ENCODE results near the gene EYS. TPM values are rescaled to one million over a fixed set of nuclear protein-coding genes. Genes with fewer than 3 reads are reported as not detected.

EYS gene
- total RNA-seq, 1 donor from 2014 or later, result not detected

DNA sequence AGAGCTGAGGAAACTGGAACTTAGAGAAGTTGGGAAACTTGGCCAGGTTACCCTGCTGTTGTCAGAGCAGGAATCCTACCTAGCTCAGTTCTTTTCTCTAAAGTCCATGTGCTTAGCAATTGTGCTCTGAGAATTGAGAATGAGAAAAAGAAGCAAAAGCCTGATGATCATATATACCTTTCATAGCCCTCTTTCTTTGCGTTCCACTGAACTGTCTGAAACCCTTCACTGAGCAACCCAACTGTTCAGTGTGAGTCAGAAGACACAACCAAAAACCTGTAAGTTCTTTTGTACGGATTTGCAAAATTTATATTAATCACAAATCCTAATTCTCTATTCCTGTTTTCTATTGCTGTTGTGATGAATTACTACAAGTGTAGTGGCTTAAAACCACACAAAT, 1990.9 kb downstream of the EYS start:
- Mint-ChIP-seq H3K36me3 (ENCODE audit: unreplicated experiment) (peaks cover 27% of the 10 kb centered on the region), H3K4me3 (ENCODE audit: unreplicated experiment) (no peak overlapping the region), H3K27ac (ENCODE audit: unreplicated experiment) (no peak overlapping the region), H3K27me3 (ENCODE audit: unreplicated experiment) (no peaks in the 10 kb centered on the region), H3K9me3 (ENCODE audit: unreplicated experiment) (no peaks in the 10 kb centered on the region), H3K4me1 (ENCODE audit: unreplicated experiment) (no peaks in the 10 kb centered on the region)
- no peak for TF ChIP-seq CTCF (IDR thresholded peaks at IDR 0.05)
- DNase-seq (ENCODE audit: extremely low spot score, unreplicated experiment), result no peak

- peaks cover 44% of the 10 kb centered on the region for H3K36me3 Mint-ChIP-seq (ENCODE audit: unreplicated experiment)
- H3K9me3 Mint-ChIP-seq (ENCODE audit: unreplicated experiment), result no peaks in the 10 kb centered on the region
- DNase-seq (ENCODE audit: extremely low spot score, unreplicated experiment), result no peak
- no peak overlapping the region for H3K27ac Mint-ChIP-seq (ENCODE audit: unreplicated experiment)
- H3K27me3 Mint-ChIP-seq (ENCODE audit: unreplicated experiment), result no peaks in the 10 kb centered on the region
- TF ChIP-seq CTCF (IDR thresholded peaks at IDR 0.05), result no peak
- H3K4me3 Mint-ChIP-seq (ENCODE audit: unreplicated experiment), result no peak overlapping the region
- no peaks in the 10 kb centered on the region for H3K4me1 Mint-ChIP-seq (ENCODE audit: unreplicated experiment)
Measured at GRCh38 chr6:63714091-63714490, 1992.9 kb downstream of the EYS start.

GRCh38 chr6:63713332-63713731, 1993.7 kb downstream of the EYS start:
- H3K9me3 Mint-ChIP-seq (ENCODE audit: unreplicated experiment), result no peaks in the 10 kb centered on the region

DNA sequence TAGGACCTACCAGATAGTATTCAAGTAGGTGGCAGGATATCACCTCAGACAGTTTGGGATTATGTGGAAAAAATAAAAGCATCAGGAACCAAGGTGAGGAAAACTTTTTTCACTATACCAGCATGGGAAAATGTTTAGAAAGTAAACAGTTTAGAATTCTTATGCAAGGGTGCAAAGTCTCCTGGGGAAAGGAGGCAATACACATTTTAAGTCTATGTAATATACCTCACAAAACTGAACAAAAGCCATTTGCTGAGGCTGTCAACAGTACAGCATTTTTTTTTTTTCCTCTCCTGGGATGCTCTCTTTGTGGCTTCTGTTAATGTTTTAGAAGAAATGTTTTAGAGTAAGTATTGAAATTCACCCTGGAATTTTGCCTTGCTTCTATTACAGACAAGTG, 1997.9 kb downstream of the EYS start:
- Mint-ChIP-seq H3K36me3 (ENCODE audit: unreplicated experiment) (peaks cover 68% of the 10 kb centered on the region), H3K27me3 (ENCODE audit: unreplicated experiment) (no peaks in the 10 kb centered on the region), H3K9me3 (ENCODE audit: unreplicated experiment) (no peaks in the 10 kb centered on the region), H3K4me1 (ENCODE audit: unreplicated experiment) (no peaks in the 10 kb centered on the region), H3K4me3 (ENCODE audit: unreplicated experiment) (no peak overlapping the region), H3K27ac (ENCODE audit: unreplicated experiment) (no peak overlapping the region)
- TF ChIP-seq CTCF (IDR thresholded peaks at IDR 0.05), result no peak
- no peak for DNase-seq (ENCODE audit: extremely low spot score, unreplicated experiment)

More at GRCh38 chr6:63713332-63713731, 1993.7 kb downstream of the EYS start:
- TF ChIP-seq CTCF (IDR thresholded peaks at IDR 0.05), result no peak
- peaks cover 44% of the 10 kb centered on the region for H3K36me3 Mint-ChIP-seq (ENCODE audit: unreplicated experiment)
- H3K4me3 Mint-ChIP-seq (ENCODE audit: unreplicated experiment), result no peak overlapping the region
- no peaks in the 10 kb centered on the region for H3K27me3 Mint-ChIP-seq (ENCODE audit: unreplicated experiment)
- H3K4me1 Mint-ChIP-seq (ENCODE audit: unreplicated experiment), result no peaks in the 10 kb centered on the region
- DNase-seq (ENCODE audit: extremely low spot score, unreplicated experiment), result no peak
- no peak overlapping the region for H3K27ac Mint-ChIP-seq (ENCODE audit: unreplicated experiment)

DNA sequence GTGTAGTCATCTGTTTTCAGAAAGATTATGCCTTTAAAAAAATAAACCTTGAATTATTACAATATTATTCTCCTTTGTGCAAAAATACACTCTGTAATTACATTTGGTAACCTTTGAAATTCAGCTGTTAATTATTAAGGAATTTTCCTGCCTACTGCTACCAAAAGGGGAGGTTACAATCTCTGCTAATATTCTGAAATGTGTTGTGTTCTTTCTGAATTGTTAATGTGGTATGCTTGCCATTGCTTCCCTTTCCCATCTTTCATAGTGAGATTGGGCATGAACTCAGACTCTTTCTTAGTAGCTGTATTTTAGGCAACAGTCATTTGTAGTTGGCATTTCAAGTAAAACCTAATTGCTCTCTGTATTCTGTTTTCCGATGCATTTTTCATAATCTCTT, 1998.4 kb downstream of the EYS start:
- no peaks in the 10 kb centered on the region for H3K9me3 Mint-ChIP-seq (ENCODE audit: unreplicated experiment)
- no peak overlapping the region for H3K27ac Mint-ChIP-seq (ENCODE audit: unreplicated experiment)
- no peaks in the 10 kb centered on the region for H3K4me1 Mint-ChIP-seq (ENCODE audit: unreplicated experiment)
- H3K36me3 Mint-ChIP-seq (ENCODE audit: unreplicated experiment), result peaks cover 70% of the 10 kb centered on the region
- DNase-seq (ENCODE audit: extremely low spot score, unreplicated experiment), result no peak
- no peaks in the 10 kb centered on the region for H3K27me3 Mint-ChIP-seq (ENCODE audit: unreplicated experiment)
- H3K4me3 Mint-ChIP-seq (ENCODE audit: unreplicated experiment), result no peak overlapping the region
- no peak for TF ChIP-seq CTCF (IDR thresholded peaks at IDR 0.05)
